Muscle layer of duodenum (tissue), 2 donors: Measurements from ENCODE around the gene VEPH1.

Experiments used
- H3K27ac ChIP-seq: one replicate; pipeline ENCODE4 v1.7.0; 2013; ENCODE audit warnings: mild to moderate bottlenecking, low read length
- H3K27me3 ChIP-seq: one replicate; pipeline ENCODE4 v1.7.0; 2013; ENCODE audit warnings: low read depth, mild to moderate bottlenecking, control low read depth, low read length
- H3K36me3 ChIP-seq, 2 donors: one replicate each; pipeline ENCODE4 v1.7.0; 2013; ENCODE audit warnings: low read length in 2 of 2, control low read depth in 1 of 2, mild to moderate bottlenecking in 1 of 2; ENCODE audit not compliant: insufficient read depth in 2 of 2, control insufficient read depth in 1 of 2
- H3K4me1 ChIP-seq, 2 donors: one replicate each; pipeline ENCODE4 v1.7.0; 2013; ENCODE audit warnings: low read length in 2 of 2, mild to moderate bottlenecking in 2 of 2, control low read depth in 1 of 2, moderate library complexity in 1 of 2; ENCODE audit not compliant: insufficient read depth in 2 of 2, control insufficient read depth in 1 of 2
- H3K4me3 ChIP-seq, 2 donors: one replicate each; pipeline ENCODE4 v1.7.0; 2013; ENCODE audit warnings: low read length in 2 of 2, low read depth in 1 of 2, mild to moderate bottlenecking in 1 of 2
- H3K9me3 ChIP-seq, 2 donors: one replicate each; pipeline ENCODE4 v1.7.0; 2013; ENCODE audit warnings: low read length in 2 of 2, control low read depth in 1 of 2, mild to moderate bottlenecking in 1 of 2; ENCODE audit not compliant: control insufficient read depth in 1 of 2
- donor health status: healthy.

VEPH1 gene

GRCh38 chr3:157533298-157534070 lies 30.3 kb upstream of the VEPH1 start:
- no peaks in the 10 kb centered on the region for H3K36me3 ChIP-seq
- no peak overlapping the region for H3K4me3 ChIP-seq
- no peaks in the 10 kb centered on the region for H3K9me3 ChIP-seq
- H3K4me1 ChIP-seq, result no peaks in the 10 kb centered on the region
- H3K27ac ChIP-seq, result no peak overlapping the region
- no peaks in the 10 kb centered on the region for H3K27me3 ChIP-seq

- H3K9me3 ChIP-seq, result no peaks in the 10 kb centered on the region
- H3K4me3 ChIP-seq, result no peak overlapping the region
- H3K27me3 ChIP-seq, result no peaks in the 10 kb centered on the region
- H3K27ac ChIP-seq, result no peak overlapping the region
- H3K36me3 ChIP-seq, result no peaks in the 10 kb centered on the region
- H3K4me1 ChIP-seq, result no peaks in the 10 kb centered on the region
Measured at GRCh38 chr3:157532529-157533297, 29.5 kb upstream of the VEPH1 start.

- H3K9me3 ChIP-seq, result no peaks in the 10 kb centered on the region
- no peaks in the 10 kb centered on the region for H3K27me3 ChIP-seq
- H3K36me3 ChIP-seq, result no peaks in the 10 kb centered on the region
Measured at GRCh38 chr3:157531771-157532170, 28.6 kb upstream of the VEPH1 start.

GRCh38 chr3:157531301-157531660 lies 28.1 kb upstream of the VEPH1 start:
- no peaks in the 10 kb centered on the region for H3K36me3 ChIP-seq
- H3K27ac ChIP-seq, result no peak overlapping the region
- H3K4me1 ChIP-seq, result no peaks in the 10 kb centered on the region
- H3K27me3 ChIP-seq, result no peaks in the 10 kb centered on the region
- no peaks in the 10 kb centered on the region for H3K9me3 ChIP-seq
- no peak overlapping the region for H3K4me3 ChIP-seq

More at GRCh38 chr3:157531771-157532170, 28.6 kb upstream of the VEPH1 start:
- Histone ChIP-seq H3K4me1 (no peaks in the 10 kb centered on the region), H3K27ac (no peak overlapping the region), H3K4me3 (no peak overlapping the region)

- Histone ChIP-seq H3K27ac (no peak overlapping the region), H3K4me3 (no peak overlapping the region)
Measured at GRCh38 chr3:157530637-157531300, 27.6 kb upstream of the VEPH1 start.

DNA sequence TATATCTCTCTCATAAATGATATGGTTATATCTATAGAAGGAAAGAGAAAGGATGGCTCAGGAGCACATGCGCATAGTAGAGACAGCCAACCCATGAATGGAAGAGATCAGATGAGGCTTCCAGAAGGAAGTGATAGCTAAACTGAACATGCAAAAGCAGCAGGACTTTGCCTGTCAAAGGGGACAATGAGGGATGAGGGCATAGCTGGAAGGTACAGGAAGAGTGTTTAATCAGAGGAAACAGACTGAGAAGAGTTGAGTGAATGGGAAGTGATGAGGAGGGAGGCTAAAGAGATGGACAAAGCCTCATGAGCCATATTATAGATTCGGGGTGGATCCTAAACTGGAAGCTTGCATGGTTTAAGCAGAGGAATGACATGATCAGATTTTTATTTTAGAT lies 26.5 kb upstream of the VEPH1 start:
- Histone ChIP-seq H3K27me3 (no peaks in the 10 kb centered on the region), H3K27ac (no peak overlapping the region), H3K36me3 (no peaks in the 10 kb centered on the region), H3K4me1 (no peaks in the 10 kb centered on the region), H3K9me3 (no peaks in the 10 kb centered on the region), H3K4me3 (no peak overlapping the region)

More at GRCh38 chr3:157530637-157531300, 27.6 kb upstream of the VEPH1 start:
- no peaks in the 10 kb centered on the region for H3K27me3 ChIP-seq
- no peaks in the 10 kb centered on the region for H3K4me1 ChIP-seq
- no peaks in the 10 kb centered on the region for H3K9me3 ChIP-seq
- no peaks in the 10 kb centered on the region for H3K36me3 ChIP-seq

DNA sequence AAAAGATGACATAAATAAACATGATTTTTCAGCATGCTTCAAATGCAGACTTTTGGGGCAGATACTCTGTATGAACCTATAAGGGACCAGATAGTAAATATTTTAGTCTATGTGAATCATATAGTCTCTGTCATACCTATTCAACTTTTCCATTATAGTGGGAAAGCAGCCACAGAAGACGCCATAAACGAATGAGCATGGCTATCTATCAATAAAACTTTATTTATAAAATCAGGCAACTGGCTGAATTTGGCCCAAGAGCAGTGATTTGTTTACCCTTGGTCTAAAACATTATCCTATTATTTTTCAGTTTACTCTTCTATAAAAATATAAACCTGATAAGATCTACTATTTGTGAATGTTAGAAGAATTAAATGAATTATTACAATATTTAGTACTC lies 25.9 kb upstream of the VEPH1 start:
- no peak overlapping the region for H3K4me3 ChIP-seq
- no peaks in the 10 kb centered on the region for H3K27me3 ChIP-seq
- no peak overlapping the region for H3K27ac ChIP-seq

GRCh38 chr3:157527131-157527881 lies 24.1 kb upstream of the VEPH1 start:
- Histone ChIP-seq H3K27ac (no peak overlapping the region), H3K27me3 (no peaks in the 10 kb centered on the region), H3K36me3 (no peaks in the 10 kb centered on the region), H3K4me3 (no peak overlapping the region), H3K9me3 (no peaks in the 10 kb centered on the region), H3K4me1 (no peaks in the 10 kb centered on the region)

More for the DNA sequence above, 25.9 kb upstream of the VEPH1 start:
- Histone ChIP-seq H3K36me3 (no peaks in the 10 kb centered on the region), H3K4me1 (no peaks in the 10 kb centered on the region), H3K9me3 (no peaks in the 10 kb centered on the region)

DNA sequence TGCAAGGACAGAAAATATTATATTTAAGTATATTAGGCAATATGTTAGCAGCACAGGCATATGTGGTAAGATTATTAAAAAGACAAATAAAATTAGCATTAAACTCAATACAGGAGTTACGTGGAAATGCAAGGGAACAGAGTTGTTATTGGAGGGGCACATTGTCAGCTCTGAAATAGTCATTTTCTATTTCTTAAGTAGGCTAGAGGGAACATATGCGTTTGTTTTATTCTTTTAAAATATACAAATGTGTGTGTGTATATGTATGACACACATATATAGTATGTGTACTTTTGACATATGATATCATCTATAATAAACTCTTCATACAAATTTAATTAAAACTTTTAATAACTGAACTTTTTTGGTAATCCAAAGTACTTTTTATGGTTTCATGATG lies 22.8 kb upstream of the VEPH1 start:
- Histone ChIP-seq H3K9me3 (no peaks in the 10 kb centered on the region), H3K4me1 (no peaks in the 10 kb centered on the region), H3K4me3 (no peak overlapping the region), H3K27ac (no peak overlapping the region), H3K27me3 (no peaks in the 10 kb centered on the region), H3K36me3 (no peaks in the 10 kb centered on the region)

GRCh38 chr3:157523814-157524213 lies 20.6 kb upstream of the VEPH1 start:
- Histone ChIP-seq H3K36me3 (no peaks in the 10 kb centered on the region), H3K9me3 (peaks cover 0 to 1% of the 10 kb centered on the region in 2 donors), H3K4me1 (no peaks in the 10 kb centered on the region), H3K4me3 (no peak overlapping the region), H3K27ac (no peak overlapping the region), H3K27me3 (no peaks in the 10 kb centered on the region)

DNA sequence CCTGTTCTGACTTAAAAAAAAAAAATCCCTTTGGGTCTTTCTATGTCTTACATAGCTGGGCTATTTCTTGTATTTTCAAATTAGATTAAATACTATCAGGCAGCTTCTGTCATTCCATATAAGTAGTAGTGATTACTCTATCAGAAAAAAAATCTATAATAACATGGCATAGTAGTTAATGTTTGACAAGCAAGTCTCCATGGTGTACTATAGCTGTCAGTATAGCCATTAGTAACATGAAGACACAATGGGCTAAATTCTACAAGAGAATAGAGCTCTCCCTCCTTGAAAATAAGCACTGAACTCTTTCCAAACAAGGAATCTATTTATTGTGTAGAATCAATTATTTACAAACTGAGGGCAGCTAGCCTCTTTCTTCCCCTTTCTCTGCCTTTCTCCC lies 19.4 kb upstream of the VEPH1 start:
- no peaks in the 10 kb centered on the region for H3K4me1 ChIP-seq
- H3K36me3 ChIP-seq, result no peaks in the 10 kb centered on the region
- peaks cover 0 to 3% of the 10 kb centered on the region in 2 donors for H3K9me3 ChIP-seq
- H3K4me3 ChIP-seq, result no peak overlapping the region
- no peaks in the 10 kb centered on the region for H3K27me3 ChIP-seq
- H3K27ac ChIP-seq, result no peak overlapping the region
